NOMO-1 treated with DMSO at 0.1 percent for 48 hours (cell line): ENCODE measurements around the gene SPSB4.

Source experiments
- DNase-seq: peaks from one replicate; lab custom pipeline; 2025; ENCODE audit not compliant: unreplicated experiment; lab: John Stamatoyannopoulos, UW

Gene SPSB4

DNA sequence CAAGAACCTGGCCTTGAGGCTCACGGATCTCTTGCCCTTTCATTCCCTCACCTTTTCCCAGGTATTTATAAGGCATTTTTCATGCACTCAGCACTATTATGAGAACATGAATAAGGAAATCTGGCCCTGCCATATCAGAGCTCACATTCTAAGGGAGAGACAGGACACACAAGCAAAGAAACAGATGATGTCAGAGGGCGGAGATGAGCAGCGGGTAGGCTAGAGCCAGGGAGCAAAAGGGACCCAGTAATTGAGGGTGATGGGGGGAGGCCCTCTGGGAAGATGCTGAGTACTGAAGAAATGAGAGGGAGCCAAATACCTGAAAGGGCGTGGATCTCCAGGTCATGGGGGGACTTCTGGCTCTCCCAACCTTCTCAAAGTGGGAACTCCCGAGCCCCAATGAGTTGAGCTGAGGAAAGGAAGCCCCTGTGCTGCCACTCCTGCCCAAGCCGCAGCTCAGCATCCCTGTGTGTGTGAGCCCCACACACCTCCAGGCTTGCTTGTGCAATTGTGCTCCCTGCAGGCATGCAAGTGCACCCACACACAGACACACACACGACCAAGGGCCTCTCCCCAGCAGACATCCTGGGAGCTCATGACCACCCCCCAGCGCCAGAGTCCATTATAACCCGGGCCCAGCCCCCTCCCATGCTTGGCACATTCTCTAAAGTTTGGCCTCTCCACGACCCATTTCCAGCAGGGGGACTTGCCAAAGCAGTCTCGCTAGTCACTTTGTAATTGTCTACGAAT lies 99.1 kb downstream of the SPSB4 start:
- no peak for DNase-seq

DNA sequence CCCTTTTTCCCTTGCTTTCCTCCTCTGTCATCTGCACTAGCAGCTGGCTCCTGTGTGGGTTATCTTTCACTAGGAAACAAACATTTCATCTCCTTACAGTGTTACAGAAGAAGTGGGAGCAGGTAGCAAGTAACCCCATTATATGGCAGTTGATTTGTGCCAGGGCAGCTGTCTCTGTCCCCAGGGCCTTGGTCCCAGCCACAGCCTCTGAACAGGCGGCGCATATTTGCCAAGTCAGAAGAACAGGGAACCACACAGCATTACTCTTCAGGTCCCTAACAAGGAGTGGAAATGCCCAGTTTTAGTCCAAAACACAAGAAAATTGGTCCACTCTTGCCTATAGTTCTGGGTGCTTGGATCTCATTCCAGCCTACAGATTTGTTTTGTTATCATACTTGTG lies 99.8 kb downstream of the SPSB4 start:
- DNase-seq: no peak

DNA sequence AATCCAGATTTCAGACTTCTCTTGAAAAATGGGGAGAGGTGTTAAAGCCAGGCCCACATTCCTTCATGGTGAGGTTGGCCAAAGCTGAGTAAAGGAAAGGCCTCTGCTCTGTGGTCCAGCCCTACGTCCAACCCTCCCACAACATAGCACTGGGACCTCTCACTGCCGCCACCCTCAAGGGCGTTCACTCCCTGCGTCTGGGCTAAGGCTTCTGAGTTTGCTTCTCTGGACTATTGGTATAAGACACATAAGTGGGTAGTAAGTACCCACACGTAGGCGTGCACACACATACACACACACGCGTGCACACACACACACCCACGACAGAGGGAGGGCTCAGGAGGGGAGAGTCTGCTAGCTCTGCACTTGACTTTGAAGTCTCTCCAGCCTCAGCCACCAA lies 100.3 kb downstream of the SPSB4 start:
- DNase-seq: no peak

DNA sequence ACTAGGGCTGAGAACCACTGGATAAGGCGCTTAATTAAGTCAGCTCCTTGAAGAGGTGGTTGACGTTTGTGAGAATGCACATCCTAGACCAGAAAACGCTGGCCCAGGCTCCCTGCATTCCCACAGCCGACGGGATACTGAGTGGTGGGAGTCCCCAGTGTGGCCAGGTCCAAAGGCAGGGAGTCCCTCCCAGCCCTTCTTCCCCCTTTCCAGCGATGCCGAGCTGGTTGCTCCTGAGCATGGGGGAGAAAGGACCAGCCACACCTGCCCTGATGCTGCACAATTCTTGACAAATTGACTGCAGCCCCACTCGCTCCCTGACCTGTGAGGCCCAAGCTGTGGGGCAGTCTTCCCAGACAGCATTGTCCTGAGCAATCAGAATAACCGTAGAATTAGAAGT lies 101.0 kb downstream of the SPSB4 start:
- DNase-seq: no peak

DNA sequence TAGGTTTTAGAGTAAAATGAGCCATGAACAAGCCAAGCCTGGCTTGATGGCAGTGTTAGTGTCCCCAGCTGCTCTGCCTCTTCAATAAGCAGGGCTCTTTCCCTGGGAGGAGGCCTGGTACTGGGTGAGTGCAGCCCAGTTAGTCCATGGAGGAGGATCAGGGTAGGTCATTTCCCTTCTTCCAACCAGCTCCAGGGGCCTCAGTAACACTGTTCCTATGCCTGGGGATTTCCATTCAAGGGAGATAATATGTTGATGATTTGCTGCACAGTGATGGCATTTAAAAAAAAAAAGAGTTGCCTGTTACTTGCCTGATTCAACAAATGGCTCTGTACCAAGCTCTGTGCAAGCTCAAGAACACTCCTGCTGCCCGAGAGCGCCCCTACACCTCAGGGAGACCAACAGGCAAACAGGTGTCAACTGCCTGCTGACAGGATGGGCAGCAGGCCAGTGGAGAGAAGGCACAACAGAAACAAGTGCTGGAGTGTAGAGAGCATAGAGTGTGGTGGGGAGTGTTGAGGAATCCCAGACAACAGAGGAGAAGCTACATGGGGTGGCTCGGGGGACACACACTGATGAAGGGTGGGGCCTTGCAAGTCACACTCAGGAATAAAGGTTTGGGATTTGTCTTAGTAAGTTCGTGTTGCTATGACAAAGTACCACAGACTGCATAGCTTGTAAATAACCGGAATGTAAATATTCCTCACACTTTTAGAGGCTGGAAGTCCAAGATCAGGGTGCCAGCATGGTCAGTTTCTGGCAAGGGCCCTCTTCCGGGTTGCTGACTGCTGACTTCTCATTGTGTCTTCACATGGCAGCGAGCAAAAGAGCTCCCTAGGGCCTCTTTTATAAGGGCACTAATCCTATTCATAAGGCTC lies 101.9 kb downstream of the SPSB4 start:
- DNase-seq: no peak

DNA sequence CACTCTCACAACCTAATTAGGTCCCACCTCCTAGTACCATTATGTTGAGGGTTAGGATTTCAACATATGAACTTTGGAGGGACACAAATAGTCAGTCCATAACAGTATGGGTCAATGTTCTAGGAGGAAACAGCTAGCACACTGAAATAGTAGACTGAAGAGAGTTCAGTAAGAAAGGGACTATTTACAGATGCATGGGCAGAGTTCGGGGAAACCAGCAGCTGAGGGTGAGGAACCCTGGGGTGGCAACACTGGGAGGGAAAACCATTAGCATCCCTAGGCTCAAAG lies 102.5 kb downstream of the SPSB4 start:
- DNase-seq: no peak

DNA sequence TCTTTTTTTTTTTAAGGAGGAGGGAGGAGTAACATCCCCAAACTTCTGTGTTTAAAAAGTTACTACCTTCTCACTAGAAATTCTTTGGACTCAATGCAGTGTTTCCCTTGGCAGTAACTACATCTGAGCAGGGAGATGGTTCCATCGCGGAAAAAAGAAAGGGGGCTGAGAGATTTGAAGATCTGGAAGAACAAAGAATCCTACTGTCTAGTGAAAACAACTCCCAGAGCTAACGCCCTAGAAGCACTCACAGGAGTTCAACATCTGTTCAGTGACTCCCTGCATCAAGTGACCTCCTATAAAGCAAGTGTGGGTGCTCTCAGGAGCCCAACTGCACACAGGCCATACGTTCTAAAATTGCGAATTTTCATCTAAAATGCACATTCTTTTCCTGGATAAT lies 113.7 kb downstream of the SPSB4 start:
- DNase-seq: no peak

DNA sequence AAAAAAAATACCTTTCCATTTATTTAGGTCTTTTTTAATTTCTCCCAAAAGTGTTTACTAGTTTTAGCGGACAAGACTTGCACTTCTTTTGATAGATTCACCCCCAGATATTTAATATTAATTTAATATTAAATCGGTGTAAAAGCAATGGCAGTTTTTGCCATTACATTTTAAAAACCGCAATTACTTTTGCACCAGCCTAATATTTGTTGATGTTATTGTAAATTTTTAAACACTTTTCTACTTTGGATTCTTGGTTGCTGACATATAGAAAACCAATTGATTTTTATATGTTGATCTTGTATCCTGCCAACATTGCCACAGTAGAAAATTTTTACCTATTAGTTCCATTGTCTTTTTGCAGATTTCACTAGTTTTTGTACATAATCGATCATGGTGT lies 116.5 kb downstream of the SPSB4 start:
- DNase-seq: no peak

DNA sequence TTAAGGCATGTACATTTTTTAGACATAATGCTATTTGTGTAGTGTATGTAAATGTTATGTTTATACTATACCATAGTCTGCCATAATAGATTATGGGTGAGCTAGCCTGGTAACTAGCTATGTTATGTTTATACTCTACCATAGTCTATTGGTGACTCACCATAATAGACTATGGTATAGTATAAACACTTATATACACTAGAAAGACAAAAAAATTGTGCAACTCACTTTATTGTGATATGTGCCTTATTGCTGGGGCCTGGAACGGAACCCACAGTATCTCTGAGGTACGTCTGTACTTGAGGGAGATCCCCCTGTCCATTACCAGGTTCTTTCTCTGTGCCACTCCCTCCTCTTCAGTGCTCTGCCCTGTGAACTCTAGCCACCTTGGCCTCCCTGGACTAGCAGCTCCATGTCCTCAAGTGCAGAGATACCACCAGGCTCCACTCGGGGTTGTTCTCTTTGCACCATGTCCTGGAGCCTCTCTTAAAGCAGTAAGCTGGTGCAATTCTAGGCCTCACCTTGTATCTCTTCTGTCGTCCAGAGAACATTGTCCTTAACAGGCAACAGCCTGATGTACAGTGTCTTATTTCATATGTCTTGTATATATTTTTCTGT lies 119.6 kb downstream of the SPSB4 start:
- no peak for DNase-seq

DNA sequence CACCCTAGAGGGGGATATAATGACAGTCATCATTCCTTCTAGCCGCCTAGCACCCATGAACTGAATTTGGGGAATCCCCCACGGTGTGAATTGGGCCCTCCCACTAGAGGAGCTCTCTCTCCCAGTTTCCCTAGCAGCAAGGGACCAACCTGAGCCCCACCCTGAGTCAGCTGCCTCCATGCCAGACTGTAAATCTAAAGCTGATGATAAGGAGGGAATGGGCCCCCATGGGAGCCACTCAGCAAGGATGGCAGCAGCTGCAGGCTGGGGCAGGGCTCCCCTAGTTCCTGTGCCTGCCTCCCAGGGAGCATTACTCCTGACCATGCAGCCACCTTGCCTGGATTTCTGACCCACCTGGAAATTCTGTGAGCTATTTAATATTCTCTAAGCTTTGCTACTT lies 123.5 kb downstream of the SPSB4 start:
- no peak for DNase-seq

DNA sequence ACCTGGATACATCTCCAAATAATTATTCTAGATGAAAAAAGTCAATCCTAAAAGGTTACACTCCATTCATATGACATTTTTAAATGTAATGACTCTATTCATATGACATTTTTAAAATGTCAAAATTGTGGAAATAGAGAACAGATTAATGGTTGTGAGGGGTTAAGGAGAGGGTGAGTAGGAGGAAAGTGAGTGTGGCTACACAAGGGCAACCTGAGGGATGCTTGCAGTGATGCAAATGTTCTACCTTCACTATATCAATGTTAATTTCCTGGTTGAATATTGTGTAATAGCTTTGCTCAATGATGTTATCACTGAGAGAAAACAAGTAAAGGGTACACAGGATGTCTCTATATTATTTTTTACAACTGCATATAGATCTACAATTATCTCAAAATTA lies 125.6 kb downstream of the SPSB4 start:
- DNase-seq: no peak

DNA sequence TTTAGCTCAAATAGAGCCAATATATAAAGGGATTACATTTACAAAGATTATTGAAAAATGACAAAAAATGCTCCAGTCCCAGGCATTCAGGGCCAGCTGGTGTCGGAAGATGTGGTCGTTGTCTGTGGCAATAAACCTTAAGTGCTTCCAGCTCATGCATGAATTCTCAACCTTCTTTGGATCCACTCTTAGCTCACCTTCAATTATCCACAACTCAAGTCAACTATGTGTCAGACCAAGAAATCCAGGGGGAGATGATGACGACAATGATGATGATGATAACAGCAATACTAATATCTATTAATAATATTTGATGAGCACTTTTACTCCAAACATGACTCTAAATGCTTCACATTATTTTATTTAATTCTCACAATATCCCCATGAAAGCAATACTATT lies 126.9 kb downstream of the SPSB4 start:
- DNase-seq: no peak

DNA sequence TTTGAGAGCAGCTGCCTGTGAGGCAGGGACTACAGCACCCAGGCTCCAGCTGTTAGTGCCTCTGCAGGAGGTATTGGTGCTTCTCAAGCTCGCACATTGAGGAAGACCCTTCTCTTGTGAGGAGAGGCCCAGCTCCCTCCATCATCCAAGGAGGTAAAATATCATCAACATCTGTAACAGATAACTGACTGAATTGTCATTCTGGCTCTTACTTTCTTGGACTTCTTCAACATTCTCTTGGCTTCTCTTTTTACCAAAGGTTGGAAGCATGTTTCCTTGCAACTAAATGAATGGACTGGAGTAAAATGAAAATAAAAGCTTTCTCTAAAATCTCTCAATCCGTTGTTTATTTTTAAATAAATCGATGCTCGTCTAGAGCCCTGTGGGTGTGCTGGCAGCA lies 127.4 kb downstream of the SPSB4 start:
- DNase-seq: no peak

DNA sequence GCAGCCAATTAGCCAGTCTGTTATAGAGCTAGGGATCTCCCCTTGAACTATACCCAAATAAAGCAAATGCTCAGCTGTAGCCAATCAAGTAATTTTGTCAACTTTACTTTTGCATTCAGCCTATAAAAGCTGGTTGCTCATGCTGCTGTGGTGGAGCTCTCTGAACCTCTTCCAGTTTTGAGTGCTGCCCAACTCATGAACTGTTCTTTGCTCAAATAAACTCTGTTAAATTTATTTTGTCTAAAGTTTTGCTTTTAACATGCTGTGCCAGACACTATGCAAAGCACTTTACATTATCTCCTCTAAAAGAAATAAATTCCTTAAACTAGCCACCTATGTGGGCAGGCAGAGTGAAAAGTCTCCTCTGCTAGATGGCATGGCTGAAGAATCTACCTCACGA lies 128.8 kb downstream of the SPSB4 start:
- DNase-seq: no peak

DNA sequence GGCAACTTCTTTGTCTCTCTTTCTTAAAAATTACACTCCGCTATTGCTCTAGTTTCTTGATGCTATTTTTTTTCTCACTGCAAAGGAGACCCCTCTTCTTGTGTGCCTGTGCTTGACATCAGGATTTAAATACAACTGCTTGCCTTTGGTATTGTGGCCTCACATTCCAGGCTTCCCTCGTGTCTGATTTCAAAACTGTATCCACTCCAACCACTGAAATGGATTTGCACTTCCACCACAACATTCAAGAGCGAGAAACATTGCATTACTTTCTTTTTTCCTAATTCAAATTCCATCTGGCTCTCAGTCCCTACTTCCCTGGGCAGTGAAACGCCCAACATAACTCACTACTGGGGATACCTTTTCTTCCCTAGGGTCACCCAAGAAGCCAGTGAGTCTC lies 130.0 kb downstream of the SPSB4 start:
- DNase-seq: no peak

DNA sequence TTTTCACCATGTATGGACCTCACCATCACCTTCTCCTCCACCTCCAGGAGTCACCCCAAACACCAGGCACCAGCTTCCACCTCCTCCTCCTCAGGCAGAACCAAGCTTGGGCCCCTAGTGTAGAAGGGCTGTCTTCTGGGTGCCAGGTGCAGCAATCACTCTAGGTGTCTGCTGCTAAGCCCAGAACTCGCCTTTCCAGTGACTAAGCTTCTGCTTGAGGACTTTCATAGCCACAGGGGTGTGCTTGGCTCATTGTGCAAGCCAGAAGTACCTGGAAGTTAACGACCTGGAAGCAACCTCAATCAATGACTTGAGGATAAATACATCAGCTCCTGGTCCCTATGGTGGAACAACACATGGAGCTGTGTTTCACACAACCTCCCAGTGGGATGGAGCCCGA lies 130.7 kb downstream of the SPSB4 start:
- no peak for DNase-seq

DNA sequence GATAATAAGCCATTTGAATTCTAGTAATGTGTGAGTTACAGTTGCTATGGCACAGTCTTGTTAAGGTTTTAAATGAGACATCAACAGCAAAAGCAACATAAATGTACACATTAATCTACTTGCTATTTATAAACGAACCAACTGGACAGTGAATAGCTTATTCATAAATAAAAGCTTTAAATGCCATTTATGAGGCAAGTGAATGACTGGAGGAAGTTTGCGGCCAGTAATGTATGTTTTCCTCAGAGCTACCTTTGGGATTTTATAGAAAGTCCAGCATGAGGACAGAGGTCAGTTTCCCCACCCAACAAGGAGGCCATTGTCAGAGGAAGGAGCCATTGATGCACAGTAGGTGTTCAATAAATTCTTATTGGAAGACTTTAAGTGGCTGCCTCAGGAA lies 132.5 kb downstream of the SPSB4 start:
- no peak for DNase-seq

DNA sequence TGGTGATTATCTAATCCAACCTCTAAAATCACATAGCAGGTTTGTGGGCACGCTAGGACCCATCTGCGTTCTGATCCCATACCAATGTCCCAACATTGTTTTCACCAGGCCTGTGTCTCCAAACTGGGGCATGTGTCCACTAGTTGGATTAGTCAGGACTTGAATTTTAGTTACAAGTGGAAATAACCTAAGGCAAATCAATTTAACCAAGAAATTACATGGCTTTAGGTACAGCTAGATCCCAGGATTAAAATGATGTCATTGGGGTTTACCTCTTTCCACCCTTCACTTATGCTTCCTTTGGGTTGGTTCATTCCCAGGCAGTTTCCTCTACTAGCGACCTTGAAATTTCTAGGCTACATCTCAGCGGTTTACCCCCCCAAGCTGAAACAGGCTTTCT lies 133.3 kb downstream of the SPSB4 start:
- DNase-seq: no peak

DNA sequence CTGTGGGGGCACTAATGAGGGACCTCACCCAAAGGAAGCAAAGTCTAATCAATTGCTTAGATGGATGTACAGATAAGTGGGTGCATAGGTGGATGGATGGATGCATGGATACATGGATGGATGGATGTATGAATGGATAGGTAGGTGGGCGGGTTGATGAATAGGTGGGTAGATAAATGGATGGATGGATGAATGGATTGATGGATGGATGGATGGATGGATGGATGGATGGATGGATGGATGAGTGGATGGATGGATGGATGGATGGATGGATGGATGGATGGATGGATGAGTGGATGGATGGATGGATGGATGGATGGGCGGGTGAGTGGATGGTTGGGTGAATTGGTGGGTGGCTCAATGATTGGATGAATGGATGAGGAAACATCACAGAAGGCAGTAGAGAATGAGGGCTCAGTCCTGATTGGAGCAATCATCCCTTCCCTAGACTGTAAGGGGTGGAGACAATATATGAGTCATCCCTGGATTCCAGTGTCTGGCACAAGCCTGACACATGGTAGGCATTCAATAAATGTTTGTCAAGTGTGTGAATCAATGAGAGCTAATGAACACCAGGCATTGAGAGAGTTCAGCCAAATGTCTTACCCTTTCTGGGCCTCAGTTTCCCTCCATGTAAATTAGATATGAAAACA lies 140.1 kb downstream of the SPSB4 start:
- no peak for DNase-seq

DNA sequence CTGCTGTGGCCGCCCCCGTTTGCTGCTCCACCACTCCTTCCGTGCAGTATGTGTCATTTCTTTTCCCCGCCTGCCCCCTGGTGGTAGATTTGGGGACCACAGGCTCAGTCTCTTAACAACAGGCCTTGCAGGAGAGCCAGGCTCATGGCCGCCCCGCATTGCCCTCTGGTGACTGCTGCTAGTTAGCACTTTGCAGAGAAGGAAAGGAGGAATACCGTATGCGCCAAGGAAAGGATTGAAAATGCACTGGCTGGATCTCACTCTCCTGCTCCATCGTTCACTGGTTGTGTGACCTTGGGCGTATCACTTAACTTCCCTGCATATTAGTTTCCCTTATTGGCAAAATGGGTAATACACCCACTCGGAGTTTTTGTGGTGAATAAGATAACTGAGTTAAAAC lies 141.2 kb downstream of the SPSB4 start:
- DNase-seq: peak; percentile 95

DNA sequence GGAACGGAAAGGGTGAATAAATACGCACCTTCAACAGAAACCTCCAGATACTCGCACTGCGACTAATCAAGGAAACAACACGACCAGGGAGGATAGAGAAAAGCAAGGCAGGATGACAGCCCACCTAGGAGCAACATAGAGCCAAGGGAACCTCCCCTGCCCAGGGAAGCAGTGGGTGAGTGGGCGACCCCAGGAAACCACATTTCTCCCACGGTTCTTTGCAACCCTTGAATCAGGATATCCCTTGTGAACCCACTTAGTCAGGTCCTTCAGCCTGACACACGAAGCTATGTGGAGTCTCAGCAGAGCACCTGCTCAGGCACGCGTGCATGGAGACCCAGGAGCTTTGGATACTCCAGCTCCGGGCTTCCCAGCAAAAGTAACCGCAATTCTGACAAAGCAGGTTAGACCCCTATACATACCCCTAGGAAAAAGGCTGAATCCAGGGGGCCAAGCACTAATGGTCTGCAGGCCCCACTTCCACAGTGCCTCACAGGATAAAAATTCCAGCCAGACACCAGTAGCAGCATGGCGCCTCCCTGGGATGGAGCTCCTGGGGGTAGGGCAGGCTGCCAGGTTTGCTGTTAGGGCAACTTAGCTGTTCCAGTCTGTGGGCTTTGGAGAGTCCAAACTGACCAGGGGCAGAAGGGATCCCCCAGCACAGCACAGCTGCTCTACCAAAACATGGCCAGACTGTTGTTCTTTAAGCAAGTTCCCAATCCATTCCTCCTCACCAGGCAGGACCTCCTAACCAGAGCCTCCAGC lies 142.1 kb downstream of the SPSB4 start:
- DNase-seq: no peak
